ENCODE measurements around the gene GRB10.
A peak's percentile ranks its signal among the peaks of the same experiment; 100 is the strongest.
"Not testable (repeated sequence)": the region's sequence is repeated elsewhere in the genome, so short reads cannot be mapped to it uniquely, and the experiment has no call there.

GRB10 gene

DNA sequence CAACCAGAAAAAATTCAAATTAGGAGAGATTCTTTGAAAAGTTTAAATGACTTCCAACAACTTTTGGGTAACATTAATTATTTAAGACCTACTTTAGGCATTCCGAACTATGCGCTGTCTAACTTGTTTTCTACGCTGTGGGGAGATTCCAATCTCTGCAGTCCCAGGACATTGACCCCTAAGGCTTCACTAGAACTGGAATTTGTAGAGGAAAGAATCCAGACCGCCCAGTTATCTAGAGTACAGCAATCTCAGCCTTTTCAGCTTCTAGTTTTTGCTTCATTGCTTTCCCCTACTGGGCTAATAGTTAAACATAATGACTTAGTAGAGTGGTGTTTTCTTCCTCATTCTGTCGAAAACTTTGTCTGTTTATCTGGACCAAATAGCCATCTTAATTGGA, 202.6 kb downstream of the GRB10 start:
- DNase-seq (ENCODE audit: low read depth), result no peak

GRCh38 chr7:50578105-50578504, 204.6 kb downstream of the GRB10 start:
- DNase-seq (ENCODE audit: low read depth), result not testable (repeated sequence)

GRCh38 chr7:50577569-50577968, 205.1 kb downstream of the GRB10 start:
- no peak for DNase-seq (ENCODE audit: low read depth)

GRCh38 chr7:50576388-50576787, 206.3 kb downstream of the GRB10 start:
- DNase-seq (ENCODE audit: low read depth), result not testable (repeated sequence)

GRCh38 chr7:50567715-50568261, 214.9 kb downstream of the GRB10 start:
- DNase-seq (ENCODE audit: low read depth), result no peak

- DNase-seq (ENCODE audit: low read depth), result no peak
Observed at GRCh38 chr7:50565977-50566376, 216.7 kb downstream of the GRB10 start.

DNA sequence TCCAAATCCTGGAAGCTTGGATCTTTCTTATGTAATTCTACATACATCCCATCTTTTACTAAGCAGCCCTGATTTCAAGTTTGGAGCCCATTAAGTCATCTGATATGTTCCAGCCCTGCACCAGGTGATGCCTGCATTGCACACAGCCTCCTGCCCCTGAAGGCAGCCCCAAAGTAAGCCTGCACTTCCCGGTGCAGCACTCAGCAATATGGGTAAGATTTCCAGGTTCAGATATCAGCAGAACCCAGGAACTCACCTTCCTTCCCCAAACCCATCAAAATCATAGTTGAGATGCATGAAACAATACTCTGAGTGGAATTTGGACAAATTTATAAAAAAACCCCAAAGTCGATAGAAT, 217.2 kb downstream of the GRB10 start:
- DNase-seq (ENCODE audit: low read depth), result no peak

- no peak for DNase-seq (ENCODE audit: low read depth)
Observed at GRCh38 chr7:50564640-50565558, 217.8 kb downstream of the GRB10 start, which contains the start of gene DDC. DDC (minus strand) TSS chr7:50565405; CDS start chr7:50544085, 21,320 bp downstream.

DNA sequence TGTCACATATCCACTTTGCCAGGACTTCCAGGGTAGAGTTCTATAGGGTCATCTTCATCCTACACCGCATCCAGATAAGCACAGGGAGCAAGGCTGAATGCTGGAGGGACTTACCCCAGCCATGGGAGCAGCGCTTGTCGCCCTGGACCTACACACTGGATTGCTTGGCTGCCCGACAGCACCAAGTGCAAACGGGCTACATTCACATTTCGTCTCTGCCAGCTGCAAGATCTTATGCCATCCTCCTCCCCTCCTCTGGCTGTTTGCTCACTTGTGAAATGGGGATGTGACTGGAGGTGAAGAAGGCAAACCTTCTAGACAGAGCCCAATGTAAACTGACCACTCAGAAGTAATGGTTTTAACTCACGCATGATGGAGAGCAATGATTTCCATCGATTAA, 218.5 kb downstream of the GRB10 start:
- DNase-seq (ENCODE audit: low read depth), result no peak

- no peak for DNase-seq (ENCODE audit: low read depth)
Observed at GRCh38 chr7:50562136-50562535, 220.6 kb downstream of the GRB10 start.

DNA sequence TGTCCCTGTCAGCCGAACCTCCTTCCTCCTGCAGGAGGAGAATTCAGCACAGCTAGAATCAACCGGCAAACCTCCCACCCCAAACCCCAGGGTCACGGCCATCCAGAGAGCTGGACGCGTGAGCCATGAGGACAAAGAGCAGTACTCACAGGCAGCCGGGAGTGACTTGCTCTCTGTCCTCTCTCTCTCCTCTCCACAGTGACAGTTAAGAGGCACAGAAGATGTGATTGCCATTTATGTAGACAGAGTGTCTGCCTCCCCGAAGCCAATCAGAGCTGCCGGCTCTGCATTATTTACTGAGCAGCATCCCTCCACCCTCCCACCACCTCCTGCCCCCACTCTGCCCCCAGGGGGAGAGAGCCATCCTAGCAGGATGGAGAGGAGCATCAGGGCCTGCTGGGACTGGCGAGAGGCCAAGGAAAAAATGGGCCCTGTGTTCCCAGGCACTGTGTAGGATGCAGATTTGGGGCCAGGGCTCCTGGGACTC, 221.8 kb downstream of the GRB10 start:
- DNase-seq (ENCODE audit: low read depth), result no peak

GRCh38 chr7:50559881-50560280, 222.8 kb downstream of the GRB10 start:
- DNase-seq (ENCODE audit: low read depth), result no peak

- DNase-seq (ENCODE audit: low read depth), result peak; percentile 89
Observed at GRCh38 chr7:50558294-50559053, 224.2 kb downstream of the GRB10 start.

GRCh38 chr7:50557099-50557498, 225.6 kb downstream of the GRB10 start:
- DNase-seq (ENCODE audit: low read depth), result peak; percentile 16

GRCh38 chr7:50556247-50556991, 226.3 kb downstream of the GRB10 start:
- DNase-seq (ENCODE audit: low read depth), result peak; percentile 86

- no peak for DNase-seq (ENCODE audit: low read depth)
Observed at GRCh38 chr7:50555594-50556140, 227.0 kb downstream of the GRB10 start.

DNA sequence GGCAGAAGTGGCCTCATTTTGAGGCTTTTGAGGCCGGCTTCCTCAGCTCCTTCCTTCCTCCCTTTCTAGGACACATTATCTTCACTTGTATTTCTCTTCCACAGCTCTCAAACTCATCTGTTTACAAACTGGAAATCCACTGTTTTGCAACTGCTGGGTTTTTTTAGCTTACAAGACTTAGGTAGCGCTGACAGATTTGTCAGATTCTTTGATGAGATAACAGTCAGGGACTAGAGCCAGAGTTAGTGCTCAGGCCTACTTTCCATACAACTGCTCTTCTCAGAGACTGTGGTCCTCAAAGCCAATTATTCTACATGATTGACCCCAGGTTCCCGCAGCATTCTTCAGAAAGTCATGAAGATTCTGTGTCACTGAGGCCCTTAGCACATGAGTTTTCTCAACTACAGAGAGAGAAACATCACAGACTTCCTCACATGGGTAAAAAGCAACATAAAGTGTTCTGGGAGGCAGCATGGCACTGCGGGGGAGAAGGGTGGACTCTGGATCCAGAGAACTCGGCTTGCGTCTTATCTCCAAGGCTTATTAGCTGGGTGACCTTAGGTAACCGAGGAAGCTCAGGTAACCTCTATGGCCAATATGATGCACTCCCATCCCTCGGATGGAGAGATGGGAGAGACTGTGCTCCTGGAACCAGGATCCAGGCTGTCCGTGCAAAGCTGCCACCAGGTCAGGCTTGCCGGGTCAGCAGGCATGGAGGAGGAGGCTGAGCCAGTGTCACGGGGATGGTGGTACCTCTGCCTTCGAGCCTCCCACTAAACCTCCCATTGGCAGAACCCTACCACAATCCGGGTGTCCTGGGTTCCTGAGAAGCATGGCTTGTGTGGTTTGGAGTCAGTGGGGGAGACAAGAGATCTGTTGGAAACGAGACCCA, 228.0 kb downstream of the GRB10 start:
- DNase-seq (ENCODE audit: low read depth), result peak; percentile 84

- no peak for DNase-seq (ENCODE audit: low read depth)
Observed at GRCh38 chr7:50553973-50554372, 228.7 kb downstream of the GRB10 start.

DNA sequence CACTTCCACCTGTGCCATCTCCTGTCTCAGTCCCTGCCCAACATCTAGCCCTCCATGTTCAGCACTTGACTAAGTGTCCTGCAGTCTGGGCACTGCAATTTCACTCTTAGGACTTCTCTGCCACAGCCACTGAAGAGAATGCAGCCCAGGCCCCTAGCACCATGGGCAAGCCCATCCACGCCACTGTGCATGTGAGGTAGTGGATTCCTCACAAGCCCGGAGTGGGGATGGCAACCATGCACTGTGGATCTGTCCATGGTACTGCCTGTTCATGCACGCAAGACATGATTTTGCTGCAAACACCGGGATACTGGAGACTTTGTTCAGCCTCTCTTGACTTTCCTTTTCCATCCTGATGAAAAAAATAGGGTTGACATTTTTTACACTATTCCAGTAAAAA, 229.8 kb downstream of the GRB10 start:
- DNase-seq (ENCODE audit: low read depth), result peak; percentile 77

- no peak for DNase-seq (ENCODE audit: low read depth)
Observed at GRCh38 chr7:50552139-50552538, 230.6 kb downstream of the GRB10 start.

DNA sequence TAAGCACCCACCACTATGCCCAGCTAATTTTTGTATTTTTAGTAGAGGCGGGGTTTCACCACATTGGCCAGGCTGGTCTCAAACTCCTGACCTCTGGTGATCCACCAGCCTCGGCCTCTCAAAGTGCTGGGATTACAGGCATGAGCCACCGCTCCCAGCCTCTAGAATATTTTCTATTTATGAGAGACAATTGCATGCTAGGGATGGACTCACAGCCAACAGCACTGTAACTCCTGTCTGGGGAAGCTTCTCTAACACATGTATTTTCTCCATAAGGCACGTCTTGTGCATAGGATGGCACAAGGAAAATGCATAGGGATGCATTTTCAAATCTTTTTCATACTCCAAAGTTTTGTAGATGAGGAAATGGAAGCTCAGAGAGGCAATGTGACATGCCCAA, 237.1 kb downstream of the GRB10 start:
- not testable (repeated sequence) for DNase-seq (ENCODE audit: low read depth)
